Heart left ventricle (tissue), 16 donors: Measurements from ENCODE around the gene HDAC4. TPM values are rescaled to one million over a fixed set of nuclear protein-coding genes. Genes with fewer than 3 reads are reported as not detected.

ENCODE experiments used
- ATAC-seq, 4 donors: fragments of 200-7000 bp; cut with Tn5 transposase; one replicate each; pipeline ENCODE4 v1.9.1; 2020 to 2022; ENCODE audit warnings: moderate library complexity in 4 of 4, mild to moderate bottlenecking in 3 of 4, moderate number of reproducible peaks in 1 of 4
- DNase-seq, 5 donors: peaks; one replicate each; pipeline ENCODE4 v3.0.0-alpha.2; 2020
- H3K27ac ChIP-seq, 12 donors: fragments of 200-600 bp; sonication (generic) in 4 of 12; one replicate each; pipeline versions ENCODE4 v1.5.0 to v1.8.0; 2016 to 2022; ENCODE audit warnings: mild to moderate bottlenecking in 2 of 12
- H3K27me3 ChIP-seq, 9 donors: fragments of 200-600 bp; sonication (generic) in 2 of 9; one replicate each; pipeline versions ENCODE4 v1.5.1 to v1.8.0; 2016 to 2022; ENCODE audit warnings: mild to moderate bottlenecking in 3 of 9
- H3K36me3 ChIP-seq, 9 donors: fragments of 200-600 bp; sonication (generic) in 2 of 9; one replicate each; pipeline versions ENCODE4 v1.5.0 to v1.8.0; 2018 to 2022; ENCODE audit warnings: mild to moderate bottlenecking in 2 of 9
- H3K4me1 ChIP-seq, 12 donors: fragments of 200-600 bp; sonication (generic) in 4 of 12; one replicate each; pipeline versions ENCODE4 v1.5.0 to v1.8.0; 2016 to 2022; ENCODE audit warnings: mild to moderate bottlenecking in 3 of 12
- H3K4me3 ChIP-seq, 12 donors: fragments of 200-600 bp; sonication (generic) in 4 of 12; one replicate each; pipeline versions ENCODE4 v1.5.0 to v1.8.0; 2017 to 2022; ENCODE audit warnings: mild to moderate bottlenecking in 9 of 12, moderate library complexity in 4 of 12
- H3K9me3 ChIP-seq, 12 donors: fragments of 200-600 bp; sonication (generic) in 4 of 12; one replicate each; pipeline versions ENCODE4 v1.5.0 to v1.8.0; 2016 to 2022; ENCODE audit warnings: mild to moderate bottlenecking in 1 of 12
- POLR2A ChIP-seq, 2 donors: fragments of 450-650 bp; IDR thresholded peaks; one replicate each; pipeline ENCODE4 v1.6.1; 2017; ENCODE audit warnings: antibody characterized with exemption in 2 of 2, mild to moderate bottlenecking in 2 of 2, moderate library complexity in 2 of 2
- WGBS, 4 donors: extraction: QIAGEN DNeasy Blood & Tissue Kit in 2 of 4; methylation state at CpG; one replicate each; pipeline versions ENCODE4 v1.1.5 to v1.1.7; 2013 to 2018; 5-methylcytosine and 5-hydroxymethylcytosine counted together
- intact Hi-C, 10 donors: fragments of 100-400 bp; cut with DNase I; formaldehyde crosslinking; loops; one replicate each; pipeline versions ENCODE4 v1.11.1 to v1.14.2; 2022
- polyA plus RNA-seq, 2 donors: library from polyadenylated mRNA; stranded (reverse); fragments of 200-250 nt; gene quantifications; one replicate each; pipeline ENCODE4 v1.2.3, GENCODE V29; 2013
- total RNA-seq, 9 donors: library from RNA; depleted of rRNA in 2 of 9; stranded (reverse); fragments of >200 nt in 2 of 9; fragmentation: NEBNext Ultra II Directional in 3 of 9; extraction: Animal tissue kit (Norgen Biotek cat#: 25700) in 3 of 9; gene quantifications; one replicate each; pipeline versions ENCODE4 v1.1.0 to v1.2.4, GENCODE V29; 2016 to 2023
- TF ChIP-seq, protein P1 (sequence below), 12 donors: fragments of 200-600 bp; sonication (generic) in 4 of 12; IDR thresholded peaks; one replicate each; pipeline versions ENCODE4 v1.5.0 to v1.8.0; 2018 to 2022; ENCODE audit warnings: antibody characterized with exemption in 12 of 12, mild to moderate bottlenecking in 5 of 12
- donor health status: ischemic (EF 13 %, LVEDD 7.1; RV severe dilation, severe dysfunction).
- donor health status: healthy with polysubstance abuse.
- donor health status: DM: no; HTN: yes; CAD: no.
- donor health status: DM: no; HTN: no; CAD: no.
- donor health status: ischemic (EF 25% LVEDD 6.9; RV normal size, moderate dysfunction).
- donor health status: ischemic (EF 25% LVEDD 5.7; RV mildly dilated, moderate dysfunction).
- donor health status: healthy.
- donor health status: DM: yes; HTN: yes; CAD: no.
- donor health status: ischemic (EF 35%, LVEDD 5.7; RV mildly dilated, moderate dysfunction).
- donor health status: nonischemic (EF 11% LVEDD 7.7; RV severe dilation, severe dysfunction).
- donor health status: DM: yes; HTN: yes; CAD: no.
- donor health status: PGD.
- donor health status: ischemic (EF 29% LVEDD 5.4; RV normal size, mild dysfunction).
- donor health status: nonischemic (EF 23%, LVEDD 6.1; RV moderate dilation, normal function).

Gene HDAC4
- total and polyA plus RNA-seq, 11 donors = 13.9 to 37.6 (median 27.5) TPM

- DNase-seq = no peak
- Histone ChIP-seq H3K9me3 (no peaks in the 10 kb centered on the region), H3K27me3 (no peaks in the 10 kb centered on the region), H3K4me1 (peaks cover 0 to 37% (median 20%) of the 10 kb centered on the region in 12 donors), H3K36me3 (peaks cover 0 to 79% (median 56%) of the 10 kb centered on the region in 9 donors), H3K4me3 (no peak overlapping the region), H3K27ac (peak overlapping the region in 1 of 12 donors; percentile 78)
- intact Hi-C loops = loop anchor here in 5 of 10 donors (5.0 to 10.0 kb wide), 3 partner anchors 68 to 75 kb away; no protein-coding TSS in a partner anchor
- 84 to 93% (median 90%) methylated on average over 14 of the region's 14 CpGs for WGBS, 4 donors
- TF ChIP-seq, protein P1, sequence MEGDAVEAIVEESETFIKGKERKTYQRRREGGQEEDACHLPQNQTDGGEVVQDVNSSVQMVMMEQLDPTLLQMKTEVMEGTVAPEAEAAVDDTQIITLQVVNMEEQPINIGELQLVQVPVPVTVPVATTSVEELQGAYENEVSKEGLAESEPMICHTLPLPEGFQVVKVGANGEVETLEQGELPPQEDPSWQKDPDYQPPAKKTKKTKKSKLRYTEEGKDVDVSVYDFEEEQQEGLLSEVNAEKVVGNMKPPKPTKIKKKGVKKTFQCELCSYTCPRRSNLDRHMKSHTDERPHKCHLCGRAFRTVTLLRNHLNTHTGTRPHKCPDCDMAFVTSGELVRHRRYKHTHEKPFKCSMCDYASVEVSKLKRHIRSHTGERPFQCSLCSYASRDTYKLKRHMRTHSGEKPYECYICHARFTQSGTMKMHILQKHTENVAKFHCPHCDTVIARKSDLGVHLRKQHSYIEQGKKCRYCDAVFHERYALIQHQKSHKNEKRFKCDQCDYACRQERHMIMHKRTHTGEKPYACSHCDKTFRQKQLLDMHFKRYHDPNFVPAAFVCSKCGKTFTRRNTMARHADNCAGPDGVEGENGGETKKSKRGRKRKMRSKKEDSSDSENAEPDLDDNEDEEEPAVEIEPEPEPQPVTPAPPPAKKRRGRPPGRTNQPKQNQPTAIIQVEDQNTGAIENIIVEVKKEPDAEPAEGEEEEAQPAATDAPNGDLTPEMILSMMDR (IDR thresholded peaks at IDR 0.05) = no peak
- TF ChIP-seq POLR2A (IDR thresholded peaks at IDR 0.05) = no peak
- no peak for ATAC-seq
Measured at GRCh38 chr2:239109928-239110545, 290.8 kb downstream of the HDAC4 start.

DNA sequence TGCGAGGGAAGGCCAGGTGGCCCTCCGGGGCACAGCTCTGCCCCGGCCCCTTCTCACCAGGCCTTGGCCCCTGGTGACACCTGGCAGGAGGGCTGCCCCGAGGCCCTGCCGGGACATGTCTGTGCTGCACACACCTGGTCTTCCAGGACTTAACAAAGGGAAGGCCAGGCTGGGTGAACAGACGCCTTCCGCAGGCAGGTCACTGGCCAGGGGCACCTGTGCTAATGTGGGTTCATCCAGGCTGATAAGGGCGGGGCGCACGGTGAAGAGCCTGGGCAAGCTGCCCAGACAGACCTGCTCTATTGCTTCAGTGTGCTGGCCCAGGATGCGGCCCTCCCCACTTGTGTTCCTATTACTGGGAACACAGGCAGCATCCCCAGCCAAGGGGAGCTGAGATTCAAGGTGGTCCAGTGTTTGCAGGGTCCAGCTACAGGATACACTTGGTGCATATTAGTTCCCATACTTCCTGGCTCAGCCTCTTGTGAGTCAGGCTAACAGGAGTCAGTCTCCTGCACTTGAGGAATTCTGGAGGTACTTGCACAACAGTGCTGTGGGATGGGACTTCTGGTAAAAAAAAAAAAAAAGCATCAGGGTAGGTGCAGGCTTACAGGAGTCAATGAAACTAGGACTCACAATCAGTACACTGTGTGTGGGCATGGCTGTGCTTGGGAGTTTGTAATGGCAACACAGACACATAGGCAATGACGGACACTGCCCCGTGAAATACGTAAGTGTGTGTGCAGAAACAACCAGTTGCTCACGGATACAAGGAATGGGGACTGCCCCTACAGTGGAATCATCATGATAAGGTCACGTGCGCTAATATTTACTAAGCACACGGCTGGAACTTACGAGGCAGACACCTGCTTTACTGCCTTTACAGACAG, 291.5 kb downstream of the HDAC4 start:
- H3K9me3 ChIP-seq = no peaks in the 10 kb centered on the region
- H3K4me3 ChIP-seq = no peak overlapping the region
- H3K36me3 ChIP-seq = peaks cover 0 to 80% (median 64%) of the 10 kb centered on the region in 9 donors
- H3K27me3 ChIP-seq = no peaks in the 10 kb centered on the region
- H3K4me1 ChIP-seq = peaks cover 0 to 30% (median 13%) of the 10 kb centered on the region in 12 donors
- 71 to 84% (median 78%) methylated on average over 15 to 19 of the region's 19 CpGs for WGBS, 4 donors
- intact Hi-C loops = loop anchor here in 5 of 10 donors (5.0 to 10.0 kb wide), 3 partner anchors 67 to 74 kb away; no protein-coding TSS in a partner anchor
- ATAC-seq (peak in 2 of 4 donors; percentile 21 to 23), DNase-seq (peak in 1 of 5 donors; percentile 49)
- peak overlapping the region in 1 of 12 donors; percentile 78 for H3K27ac ChIP-seq
- TF ChIP-seq POLR2A (IDR thresholded peaks at IDR 0.05) = no peak

- H3K27ac ChIP-seq = peak overlapping the region in 1 of 12 donors; percentile 78
Measured at GRCh38 chr2:239108459-239108858, 292.4 kb downstream of the HDAC4 start.

GRCh38 chr2:239107936-239108335, 292.9 kb downstream of the HDAC4 start:
- WGBS, 4 donors = 89 to 94% (median 94%) methylated on average over 3 to 26 of the region's 26 CpGs
- no peaks in the 10 kb centered on the region for H3K9me3 ChIP-seq
- H3K27me3 ChIP-seq = no peaks in the 10 kb centered on the region
- intact Hi-C loops = loop anchor here in 6 of 10 donors (2.0 to 10.0 kb wide), 4 partner anchors 66 to 73 kb away; no protein-coding TSS in a partner anchor
- DNase-seq = no peak
- TF ChIP-seq POLR2A (IDR thresholded peaks at IDR 0.05) = no peak
- TF ChIP-seq, protein P1 (IDR thresholded peaks at IDR 0.05) = no peak
- peaks cover 3 to 89% (median 74%) of the 10 kb centered on the region in 9 donors for H3K36me3 ChIP-seq
- no peak for ATAC-seq
- H3K4me1 ChIP-seq = peaks cover 0 to 25% (median 1%) of the 10 kb centered on the region in 12 donors
- H3K27ac ChIP-seq = no peak overlapping the region
- H3K4me3 ChIP-seq = no peak overlapping the region

More at GRCh38 chr2:239108459-239108858, 292.4 kb downstream of the HDAC4 start:
- Histone ChIP-seq H3K27me3 (no peaks in the 10 kb centered on the region), H3K4me3 (no peak overlapping the region), H3K9me3 (no peaks in the 10 kb centered on the region), H3K36me3 (peaks cover 0 to 84% (median 71%) of the 10 kb centered on the region in 9 donors), H3K4me1 (peaks cover 0 to 24% (median 5%) of the 10 kb centered on the region in 12 donors)
- TF ChIP-seq, protein P1 (IDR thresholded peaks at IDR 0.05) = no peak
- no peak for TF ChIP-seq POLR2A (IDR thresholded peaks at IDR 0.05)
- intact Hi-C loops = loop anchor here in 5 of 10 donors (5.0 to 10.0 kb wide), 3 partner anchors 66 to 74 kb away; no protein-coding TSS in a partner anchor
- DNase-seq (no peak), ATAC-seq (no peak)
- 62 to 82% (median 72%) methylated on average over 6 of the region's 6 CpGs for WGBS, 4 donors
